GM12878 (cell line): Measurements from ENCODE around the gene SEL1L. TPM values are rescaled to one million over a fixed set of nuclear protein-coding genes. Genes with fewer than 3 reads are reported as not detected.

Experiments used
- ATAC-seq: fragments of 200-7000 bp; cut with Tn5 transposase; 3 replicates; pipeline ENCODE4 v1.9.1; 2020; ENCODE audit warnings: mild to moderate bottlenecking, moderate library complexity
- BruUV-seq: library from RNA; stranded (reverse); fragments of 400-500 nt; replicated peaks from 2 replicates; lab custom pipeline; 2021; lab: Mats Ljungman, UMichigan
- CTCF ChIA-PET: fragments of 300-600 bp; sonication (Branson Sonifier 250); formaldehyde crosslinking; extraction: SDS; loops from one replicate; lab custom pipeline; 2021; ENCODE audit warnings: inconsistent platforms; lab: Yijun Ruan, JAX
- POLR2A ChIA-PET: fragments of 350-600 bp; formaldehyde crosslinking; extraction: SDS; loops from one replicate; lab custom pipeline; 2021; ENCODE audit warnings: inconsistent platforms; lab: Charles Lee
- RAD21 ChIA-PET: fragments of 300-600 bp; sonication (Branson Sonifier 250); formaldehyde crosslinking; loops from one replicate; lab custom pipeline; 2023; ENCODE audit warnings: antibody characterized with exemption; ENCODE audit not compliant: unreplicated experiment; lab: Charles Lee
- SMC1A ChIA-PET: fragments of 300-600 bp; sonication (Branson Sonifier 250); formaldehyde crosslinking; loops from one replicate; lab custom pipeline; 2023; ENCODE audit not compliant: unreplicated experiment, uncharacterized antibody; lab: Charles Lee
- DNase-seq: peaks from one replicate; pipeline ENCODE4 v3.0.0-alpha.2; 2011; ENCODE audit warnings: low read depth, low spot score
- FAIRE-seq: peaks from 3 replicates; lab custom pipeline; 2011; peaks lifted over from hg19 to GRCh38; lab: Jason Lieb, UNC
- H2AFZ ChIP-seq: 2 replicates; pipeline ENCODE4 v1.6.0; 2011; ENCODE audit warnings: low read depth, low read length, control low read depth; ENCODE audit not compliant: control insufficient read depth
- H3K27ac ChIP-seq: 2 replicates; pipeline ENCODE4 v1.5.1; 2011; ENCODE audit warnings: control low read depth; ENCODE audit not compliant: control insufficient read depth, insufficient read depth
- H3K27me3 ChIP-seq, 2 experiments: replicated peaks in 1 of 2; 2 replicates each; pipeline versions ENCODE4 v1.6.0 to v1.6.1; 2011; ENCODE audit warnings: low read length in 1 of 2; ENCODE audit not compliant: control insufficient read depth in 2 of 2, insufficient read depth in 2 of 2
- H3K36me3 ChIP-seq, 2 experiments: 2 replicates each; pipeline ENCODE4 v1.5.1; 2011; ENCODE audit warnings: low read length in 1 of 2; ENCODE audit not compliant: control insufficient read depth in 2 of 2, insufficient read depth in 2 of 2
- H3K4me1 ChIP-seq: 2 replicates; pipeline ENCODE4 v1.6.1; 2011; ENCODE audit warnings: mild to moderate bottlenecking, low read length, moderate library complexity, mixed read lengths; ENCODE audit not compliant: control insufficient read depth, insufficient read depth
- H3K4me2 ChIP-seq: 2 replicates; pipeline ENCODE4 v1.6.0; 2011; ENCODE audit warnings: control low read depth; ENCODE audit not compliant: control insufficient read depth, insufficient read depth
- H3K4me3 ChIP-seq: fragments of 200-600 bp; sonication (generic); 2 replicates; pipeline ENCODE4 v1.5.1; 2016
- H3K79me2 ChIP-seq: 2 replicates; pipeline ENCODE4 v1.6.0; 2011; ENCODE audit warnings: low read length; ENCODE audit not compliant: control insufficient read depth, insufficient read depth
- H3K9ac ChIP-seq: 2 replicates; pipeline ENCODE4 v1.8.0; 2011; ENCODE audit warnings: low read length, control low read depth, mixed read lengths; ENCODE audit not compliant: control insufficient read depth, insufficient read depth
- H3K9me3 ChIP-seq: replicated peaks from 3 replicates; pipeline ENCODE4 v1.5.1; 2011; ENCODE audit warnings: mild to moderate bottlenecking, low read length; ENCODE audit not compliant: control insufficient read depth, insufficient read depth
- H4K20me1 ChIP-seq: 2 replicates; pipeline ENCODE4 v1.6.0; 2011; ENCODE audit not compliant: control insufficient read depth, insufficient read depth
- CREM ChIP-seq: IDR thresholded peaks from 2 replicates; pipeline ENCODE4 v1.6.1; 2014; ENCODE audit warnings: antibody characterized with exemption, low read depth
- DPF2 ChIP-seq: fragments of 450-650 bp; IDR thresholded peaks from 2 replicates; pipeline ENCODE4 v1.6.1; 2017; ENCODE audit warnings: mild to moderate bottlenecking
- EGR1 ChIP-seq, 2 experiments: IDR thresholded peaks; 1 replicate in 1 of 2; 2 replicates in 1 of 2; pipeline ENCODE4 v1.6.1; 2011 to 2012; ENCODE audit warnings: low read depth in 2 of 2, low read length in 2 of 2, borderline replicate concordance in 1 of 2, mild to moderate bottlenecking in 1 of 2, moderate library complexity in 1 of 2
- GATAD2B ChIP-seq: fragments of 450-650 bp; conservative IDR thresholded peaks from 2 replicates; pipeline ENCODE4 v1.6.1; 2017; ENCODE audit warnings: low read depth, mild to moderate bottlenecking, moderate library complexity
- JUNB ChIP-seq: IDR thresholded peaks from 2 replicates; pipeline ENCODE4 v1.6.1; 2016; ENCODE audit warnings: antibody characterized with exemption, mild to moderate bottlenecking
- KAT2A ChIP-seq: conservative IDR thresholded peaks from 2 replicates; pipeline ENCODE4 v1.6.1; 2011; ENCODE audit warnings: low read depth, low read length; ENCODE audit not compliant: control insufficient read depth
- NBN ChIP-seq: fragments of 450-650 bp; IDR thresholded peaks from 2 replicates; pipeline ENCODE4 v1.6.1; 2016
- NFYB ChIP-seq: IDR thresholded peaks from 2 replicates; pipeline ENCODE4 v1.6.1; 2011; ENCODE audit warnings: low read depth, mild to moderate bottlenecking, low read length, improper control_type of control experiment, moderate library complexity; ENCODE audit not compliant: insufficient read depth
- SRF ChIP-seq, 2 experiments: IDR thresholded peaks; 2 replicates each; pipeline ENCODE4 v1.6.1; 2011; ENCODE audit warnings: low read depth in 2 of 2, low read length in 2 of 2, mild to moderate bottlenecking in 1 of 2, moderate library complexity in 1 of 2
- STAT3 ChIP-seq: IDR thresholded peaks from 2 replicates; pipeline ENCODE4 v1.6.1; 2011; ENCODE audit warnings: low read depth, low read length, improper control_type of control experiment
- TBL1XR1 ChIP-seq: IDR thresholded peaks from 2 replicates; pipeline ENCODE4 v1.6.1; 2012; ENCODE audit warnings: low read depth, low read length, improper control_type of control experiment
- TCF3 ChIP-seq: IDR thresholded peaks from 2 replicates; pipeline ENCODE4 v1.6.1; 2012; ENCODE audit warnings: low read depth, mild to moderate bottlenecking, low read length, borderline replicate concordance; ENCODE audit not compliant: insufficient read depth
- YBX1 ChIP-seq: fragments of 450-650 bp; IDR thresholded peaks from 2 replicates; pipeline ENCODE4 v1.6.1; 2016; ENCODE audit warnings: antibody characterized with exemption
- ZNF622 ChIP-seq: fragments of 450-650 bp; IDR thresholded peaks from 2 replicates; pipeline ENCODE4 v1.6.1; 2017; ENCODE audit warnings: mild to moderate bottlenecking, inconsistent platforms
- WGBS: methylation state at CpG from one replicate; pipeline ENCODE4 v1.1.6; 2016; ENCODE audit warnings: low lambda C conversion rate; ENCODE audit not compliant: insufficient replicate concordance, insufficient coverage; ENCODE audit errors: missing lambda C conversion rate; 5-methylcytosine and 5-hydroxymethylcytosine counted together
- in situ Hi-C: fragments of 300-500 bp; cut with MboI; formaldehyde crosslinking; loops from 9 replicates; pipeline ENCODE4 v1.14.3; 2018; ENCODE audit warnings: mixed read lengths
- intact Hi-C: fragments of 100-400 bp; cut with micrococcal nuclease; formaldehyde crosslinking; loops from one replicate; pipeline ENCODE4 v1.14.2; 2022; ENCODE audit not compliant: unreplicated experiment
- polyA plus RNA-seq, 11 experiments: library from polyadenylated mRNA; depleted of rRNA in 4 of 11; unstranded in 6 of 11; stranded (reverse) in 5 of 11; fragments of >200 nt; fragmentation: Nextera tagmentation in 4 of 11; fragmentation: Illumina TruSeq in 1 of 11; extraction: Ambion mirVana in 4 of 11; extraction: Trizol in 1 of 11; gene quantifications; 1 replicate in 1 of 11; 2 replicates in 10 of 11; pipeline versions ENCODE4 v1.2.1 to v1.2.3, GENCODE V29; 2011 to 2016; ENCODE audit warnings: inconsistent platforms in 2 of 11, missing spikeins in 2 of 11, low read depth in 1 of 11
- total RNA-seq, 4 experiments: library from RNA; depleted of rRNA in 3 of 4; stranded (reverse); fragments of >200 nt in 3 of 4; fragmentation: Illumina TruSeq in 1 of 4; extraction: Trizol in 1 of 4; gene quantifications; 2 replicates each; pipeline versions ENCODE4 v1.2.1 to v1.2.3, GENCODE V29; 2013 to 2021
- TF ChIP-seq, protein P1 (sequence below): fragments of 450-650 bp; formaldehyde crosslinking; IDR thresholded peaks from 2 replicates; pipeline ENCODE4 v1.5.0; 2022; ENCODE audit warnings: mild to moderate bottlenecking, missing genetic modification characterization

SEL1L gene
- total and polyA plus RNA-seq, 10 of the 15 experiments (the other 5 are each of a cell fraction or from before 2014, with no cell fraction given) = 13.4 to 57.2 (median 31.7) TPM

DNA sequence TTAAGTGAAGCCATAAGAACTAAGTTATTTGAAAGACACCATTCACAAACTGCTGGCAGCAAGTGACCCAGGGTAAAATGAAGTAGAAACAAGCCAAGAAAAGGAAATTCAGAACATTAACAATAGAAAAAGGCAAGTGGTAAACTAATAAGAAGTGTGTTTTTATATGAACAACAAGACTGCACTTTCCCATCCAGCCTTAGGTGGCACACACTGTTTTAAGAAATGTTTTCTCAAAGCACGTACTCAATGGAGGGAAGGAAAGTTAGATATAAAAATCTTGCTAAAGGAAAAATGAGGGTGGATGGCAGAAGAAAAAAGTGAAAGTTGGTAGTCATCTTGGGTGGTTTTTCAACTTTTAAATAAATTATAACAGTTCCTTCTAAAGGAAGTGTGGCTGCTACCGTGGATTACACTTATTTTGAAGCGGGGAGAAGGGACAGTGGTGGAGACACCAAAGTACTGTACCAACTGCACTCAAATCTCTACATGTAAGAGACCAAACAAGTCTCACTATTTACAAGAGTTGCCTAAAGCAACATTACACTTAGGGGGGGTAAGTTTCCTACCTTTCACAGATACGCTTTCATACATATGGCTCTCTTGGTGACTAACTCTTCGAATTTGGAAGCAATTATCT, 58.8 kb downstream of the SEL1L start:
- in situ Hi-C loops (no loop called here), intact Hi-C loops (no loop called here)
- H3K27me3 ChIP-seq = no peaks in the 10 kb centered on the region
- no peaks in the 10 kb centered on the region for H4K20me1 ChIP-seq
- FAIRE-seq = no peak
- ChIA-PET POLR2A (no interaction called here), CTCF (interaction anchor here (3.5 kb wide), 1 partner anchor 10 kb away, joined by 21 read pairs; no protein-coding TSS in a partner anchor), RAD21 (no interaction called here), SMC1A (interaction anchor here (2.3 to 2.9 kb wide), 2 partner anchors 13 to 58 kb away, joined by 9 to 20 read pairs; partner anchors contain the start of gene SEL1L)
- no peak for TF ChIP-seq ZNF622
- TF ChIP-seq, protein P1, sequence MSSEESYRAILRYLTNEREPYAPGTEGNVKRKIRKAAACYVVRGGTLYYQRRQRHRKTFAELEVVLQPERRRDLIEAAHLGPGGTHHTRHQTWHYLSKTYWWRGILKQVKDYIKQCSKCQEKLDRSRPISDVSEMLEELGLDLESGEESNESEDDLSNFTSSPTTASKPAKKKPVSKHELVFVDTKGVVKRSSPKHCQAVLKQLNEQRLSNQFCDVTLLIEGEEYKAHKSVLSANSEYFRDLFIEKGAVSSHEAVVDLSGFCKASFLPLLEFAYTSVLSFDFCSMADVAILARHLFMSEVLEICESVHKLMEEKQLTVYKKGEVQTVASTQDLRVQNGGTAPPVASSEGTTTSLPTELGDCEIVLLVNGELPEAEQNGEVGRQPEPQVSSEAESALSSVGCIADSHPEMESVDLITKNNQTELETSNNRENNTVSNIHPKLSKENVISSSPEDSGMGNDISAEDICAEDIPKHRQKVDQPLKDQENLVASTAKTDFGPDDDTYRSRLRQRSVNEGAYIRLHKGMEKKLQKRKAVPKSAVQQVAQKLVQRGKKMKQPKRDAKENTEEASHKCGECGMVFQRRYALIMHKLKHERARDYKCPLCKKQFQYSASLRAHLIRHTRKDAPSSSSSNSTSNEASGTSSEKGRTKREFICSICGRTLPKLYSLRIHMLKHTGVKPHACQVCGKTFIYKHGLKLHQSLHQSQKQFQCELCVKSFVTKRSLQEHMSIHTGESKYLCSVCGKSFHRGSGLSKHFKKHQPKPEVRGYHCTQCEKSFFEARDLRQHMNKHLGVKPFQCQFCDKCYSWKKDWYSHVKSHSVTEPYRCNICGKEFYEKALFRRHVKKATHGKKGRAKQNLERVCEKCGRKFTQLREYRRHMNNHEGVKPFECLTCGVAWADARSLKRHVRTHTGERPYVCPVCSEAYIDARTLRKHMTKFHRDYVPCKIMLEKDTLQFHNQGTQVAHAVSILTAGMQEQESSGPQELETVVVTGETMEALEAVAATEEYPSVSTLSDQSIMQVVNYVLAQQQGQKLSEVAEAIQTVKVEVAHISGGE (CRISPR knock-in tag) = no peak
- no peak for TF ChIP-seq JUNB
- TF ChIP-seq TCF3 = no peak
- TF ChIP-seq YBX1 = no peak
- TF ChIP-seq SRF (IDR thresholded peaks at IDR 0.05; ENCODE audit: low read depth in 2 of 2, low read length in 2 of 2) = no peak
- no peak for TF ChIP-seq EGR1 (IDR thresholded peaks at IDR 0.05; ENCODE audit: borderline replicate concordance in 1 of 2, low read depth in 2 of 2, low read length in 2 of 2)
- TF ChIP-seq NBN = no peak
- no peak for TF ChIP-seq KAT2A
- no peak for TF ChIP-seq DPF2
- no peak for TF ChIP-seq GATAD2B
- no peak for TF ChIP-seq STAT3
- no peak for TF ChIP-seq CREM
- TF ChIP-seq NFYB = no peak
- no peak for TF ChIP-seq TBL1XR1
- H3K79me2 ChIP-seq = peaks cover 2% of the 10 kb centered on the region; the same call in 1 of the 2 replicates
- H3K4me2 ChIP-seq = peak overlapping the region; percentile 66
- H3K36me3 ChIP-seq = peaks cover 8 to 23% of the 10 kb centered on the region in 2 experiments
- peak overlapping the region; percentile 56 for H3K4me3 ChIP-seq
- WGBS = 97% methylated on average over 5 of the region's 5 CpGs
- no peaks in the 10 kb centered on the region for H3K9me3 ChIP-seq
- H2AFZ ChIP-seq = no peak overlapping the region
- no TSS peak for BruUV-seq
- H3K27ac ChIP-seq = peak overlapping the region; percentile 97
- peaks cover 49% of the 10 kb centered on the region for H3K4me1 ChIP-seq
- no peak for DNase-seq
- ATAC-seq = no peak
- H3K9ac ChIP-seq = peak overlapping the region; percentile 47; the same call in 1 of the 2 replicates
